Nephron progenitor cell (in vitro differentiated cells): ENCODE measurements around the gene KIF2A.

Experiments
- DNase-seq: peaks from one replicate; pipeline ENCODE4 v3.0.0; 2021
- H3K27ac Mint-ChIP-seq: 2 replicates; pipeline ENCODE4 v1.8.0; 2021; ENCODE audit warnings: mild to moderate bottlenecking, moderate library complexity, mixed read lengths
- H3K27me3 Mint-ChIP-seq: 2 replicates; pipeline ENCODE4 v1.8.0; 2021; ENCODE audit warnings: mild to moderate bottlenecking, low read depth, mixed read lengths; ENCODE audit not compliant: poor library complexity
- H3K36me3 Mint-ChIP-seq: 2 replicates; pipeline ENCODE4 v1.8.0; 2021; ENCODE audit warnings: low read depth, mixed read lengths
- H3K4me1 Mint-ChIP-seq: 2 replicates; pipeline ENCODE4 v1.8.0; 2021; ENCODE audit warnings: mixed read lengths
- H3K4me3 Mint-ChIP-seq: 2 replicates; pipeline ENCODE4 v1.8.0; 2021; ENCODE audit warnings: mild to moderate bottlenecking, moderate library complexity, mixed read lengths
- H3K9me3 Mint-ChIP-seq: 2 replicates; pipeline ENCODE4 v1.8.0; 2021; ENCODE audit warnings: mild to moderate bottlenecking, moderate library complexity, mixed read lengths
- TF ChIP-seq, protein P1 (sequence below): fragments of 200-600 bp; sonication (generic); IDR thresholded peaks from 2 replicates; pipeline ENCODE4 v1.5.0; 2021; ENCODE audit warnings: antibody characterized with exemption

The KIF2A gene

DNA sequence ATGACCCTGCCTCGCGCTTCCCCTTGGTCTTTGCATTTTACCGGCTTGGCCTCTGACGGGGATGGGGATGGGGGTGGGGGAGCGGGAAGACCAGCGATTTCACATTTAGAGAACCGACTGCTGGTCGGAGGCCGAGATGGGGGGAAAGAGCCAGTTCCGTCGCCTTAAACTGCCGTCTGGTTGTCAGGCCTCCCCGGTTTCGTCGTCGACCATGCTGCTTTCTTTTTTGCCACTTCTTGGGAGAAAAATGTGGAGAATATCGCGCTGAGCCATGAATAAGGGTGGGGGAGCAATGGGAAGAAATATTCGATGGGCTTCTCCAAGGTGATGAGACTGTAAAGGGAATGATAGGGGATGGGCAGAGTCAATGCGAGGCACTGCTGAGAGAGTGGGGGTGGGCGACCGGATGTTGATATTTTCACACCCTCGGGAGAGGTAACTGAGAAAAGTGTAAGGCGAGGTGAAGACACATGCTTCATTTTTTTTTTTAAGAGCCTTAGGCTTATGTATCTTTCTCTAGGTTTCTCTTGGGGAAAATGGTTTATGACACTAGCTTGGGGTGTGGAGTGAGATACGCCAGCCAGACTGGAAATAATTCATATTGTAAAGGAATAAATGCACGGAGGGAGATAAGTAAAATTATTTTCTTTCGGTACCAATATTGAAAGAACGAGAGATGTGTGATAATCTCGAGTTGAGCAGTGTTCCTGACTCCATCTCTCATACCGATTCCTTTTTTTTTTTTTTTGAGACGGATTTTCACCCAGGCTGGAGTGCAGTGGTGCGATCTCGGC, 1.1 kb downstream of the KIF2A start:
- Mint-ChIP-seq H3K27ac (peak overlapping the region; percentile 95), H3K4me1 (peaks cover 52% of the 10 kb centered on the region), H3K9me3 (no peaks in the 10 kb centered on the region), H3K36me3 (peaks cover 23% of the 10 kb centered on the region), H3K27me3 (peaks cover 3% of the 10 kb centered on the region), H3K4me3 (peak overlapping the region; percentile 93)
- DNase-seq: no peak
- TF ChIP-seq, protein P1, sequence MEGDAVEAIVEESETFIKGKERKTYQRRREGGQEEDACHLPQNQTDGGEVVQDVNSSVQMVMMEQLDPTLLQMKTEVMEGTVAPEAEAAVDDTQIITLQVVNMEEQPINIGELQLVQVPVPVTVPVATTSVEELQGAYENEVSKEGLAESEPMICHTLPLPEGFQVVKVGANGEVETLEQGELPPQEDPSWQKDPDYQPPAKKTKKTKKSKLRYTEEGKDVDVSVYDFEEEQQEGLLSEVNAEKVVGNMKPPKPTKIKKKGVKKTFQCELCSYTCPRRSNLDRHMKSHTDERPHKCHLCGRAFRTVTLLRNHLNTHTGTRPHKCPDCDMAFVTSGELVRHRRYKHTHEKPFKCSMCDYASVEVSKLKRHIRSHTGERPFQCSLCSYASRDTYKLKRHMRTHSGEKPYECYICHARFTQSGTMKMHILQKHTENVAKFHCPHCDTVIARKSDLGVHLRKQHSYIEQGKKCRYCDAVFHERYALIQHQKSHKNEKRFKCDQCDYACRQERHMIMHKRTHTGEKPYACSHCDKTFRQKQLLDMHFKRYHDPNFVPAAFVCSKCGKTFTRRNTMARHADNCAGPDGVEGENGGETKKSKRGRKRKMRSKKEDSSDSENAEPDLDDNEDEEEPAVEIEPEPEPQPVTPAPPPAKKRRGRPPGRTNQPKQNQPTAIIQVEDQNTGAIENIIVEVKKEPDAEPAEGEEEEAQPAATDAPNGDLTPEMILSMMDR: no peak

DNA sequence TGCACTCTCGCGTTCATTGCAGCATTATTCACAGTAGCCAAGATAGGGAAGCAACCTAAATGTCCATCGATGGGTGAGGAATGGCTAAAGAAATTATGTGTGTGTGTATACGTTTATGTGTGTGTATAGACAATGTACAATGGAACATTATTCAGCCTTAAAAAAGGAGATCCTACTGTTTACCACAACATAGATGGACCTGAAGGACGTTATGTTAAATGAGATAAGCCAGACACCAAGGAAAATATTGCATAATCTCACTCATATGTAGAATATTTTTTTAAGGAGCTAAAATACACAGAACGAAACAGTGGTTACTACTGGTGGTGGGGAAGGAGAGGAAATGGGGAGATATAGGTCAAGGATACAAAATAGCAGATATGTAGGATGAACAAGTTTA, 2.4 kb downstream of the KIF2A start:
- no peak for DNase-seq
- TF ChIP-seq, protein P1: no peak
- peaks cover 23% of the 10 kb centered on the region for H3K36me3 Mint-ChIP-seq
- H3K27ac Mint-ChIP-seq: no peak overlapping the region
- H3K9me3 Mint-ChIP-seq: no peaks in the 10 kb centered on the region
- H3K4me3 Mint-ChIP-seq: peak overlapping the region; percentile 93
- no peaks in the 10 kb centered on the region for H3K27me3 Mint-ChIP-seq
- peaks cover 51% of the 10 kb centered on the region for H3K4me1 Mint-ChIP-seq

DNA sequence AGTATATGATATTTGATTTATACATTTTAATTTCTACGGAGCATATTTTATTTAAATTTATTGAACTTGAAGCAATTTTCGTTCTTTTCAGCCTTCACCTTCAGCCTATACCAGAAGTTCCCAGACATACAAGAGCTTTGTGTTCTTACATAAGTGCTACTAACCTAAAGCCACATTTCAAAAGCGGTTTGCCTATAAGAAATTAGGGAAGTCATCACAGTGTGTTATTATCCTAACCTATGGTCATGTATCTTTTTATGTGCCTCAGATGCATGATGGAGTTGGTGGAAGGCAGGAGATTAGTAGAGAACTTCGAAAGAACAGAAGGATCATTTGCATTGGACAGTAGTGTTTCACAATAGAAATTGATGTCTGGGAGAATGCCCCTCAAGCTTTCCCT, 3.1 kb downstream of the KIF2A start:
- no peaks in the 10 kb centered on the region for H3K9me3 Mint-ChIP-seq
- peaks cover 51% of the 10 kb centered on the region for H3K4me1 Mint-ChIP-seq
- H3K4me3 Mint-ChIP-seq: no peak overlapping the region
- no peak for DNase-seq
- H3K27me3 Mint-ChIP-seq: no peaks in the 10 kb centered on the region
- H3K36me3 Mint-ChIP-seq: peaks cover 23% of the 10 kb centered on the region
- no peak overlapping the region for H3K27ac Mint-ChIP-seq
- TF ChIP-seq, protein P1: no peak

DNA sequence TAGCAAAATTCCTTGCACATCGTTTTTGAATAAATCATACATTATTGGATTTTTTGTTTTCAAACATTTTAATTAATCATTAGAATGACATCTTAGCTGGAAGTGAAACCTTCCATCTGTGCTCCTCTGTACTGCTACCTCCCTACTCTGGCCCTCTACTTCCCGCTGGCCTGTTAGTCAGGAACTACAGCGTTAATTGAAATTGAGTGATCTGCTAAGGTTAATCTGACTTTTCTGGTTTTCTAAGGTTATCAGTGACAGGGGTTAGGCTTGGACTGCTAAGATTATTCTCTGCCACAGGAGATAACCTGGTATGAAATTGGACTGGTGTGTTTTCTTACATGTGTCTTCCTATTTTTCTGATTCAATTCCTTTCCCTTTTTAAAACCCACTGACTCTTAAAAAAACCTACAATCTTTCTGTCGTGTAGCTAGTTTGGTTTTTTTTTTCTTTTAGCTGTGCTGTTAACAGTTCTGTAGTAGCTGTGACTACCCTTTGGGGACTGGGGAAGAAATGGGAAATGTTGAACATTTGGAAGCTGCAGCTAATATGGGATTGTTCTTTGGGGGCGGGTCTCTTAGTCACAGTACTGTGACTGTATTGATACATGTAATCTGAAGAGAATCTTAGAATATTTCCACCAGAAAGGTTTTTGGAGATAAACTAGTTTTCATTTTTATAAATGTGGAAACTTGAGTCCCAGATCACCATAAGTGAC, 4.6 kb downstream of the KIF2A start:
- TF ChIP-seq, protein P1: no peak
- peaks cover 56% of the 10 kb centered on the region for H3K4me1 Mint-ChIP-seq
- peak overlapping the region; percentile 80 for H3K27ac Mint-ChIP-seq
- no peak overlapping the region for H3K4me3 Mint-ChIP-seq
- no peaks in the 10 kb centered on the region for H3K9me3 Mint-ChIP-seq
- peaks cover 23% of the 10 kb centered on the region for H3K36me3 Mint-ChIP-seq
- no peaks in the 10 kb centered on the region for H3K27me3 Mint-ChIP-seq
- no peak for DNase-seq

DNA sequence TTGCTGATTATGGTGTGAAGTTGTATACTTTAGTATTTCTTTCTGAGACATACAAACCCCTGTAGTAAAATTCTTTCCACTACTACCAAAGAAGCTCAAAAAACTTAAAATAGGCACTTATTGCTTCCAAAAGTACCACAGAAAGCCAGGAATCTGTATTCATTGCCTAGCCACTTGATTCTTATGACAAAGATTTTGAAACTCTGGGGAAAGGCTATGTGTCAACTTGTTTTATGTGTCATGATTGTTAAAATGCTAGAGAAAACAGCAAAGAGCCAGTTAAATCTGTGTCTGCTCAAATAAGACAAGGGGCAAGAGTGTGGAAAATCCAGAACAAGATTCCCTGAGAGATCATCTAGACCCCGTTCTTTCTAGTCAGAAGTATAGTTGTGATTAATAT, 6.0 kb downstream of the KIF2A start:
- DNase-seq: no peak
- Mint-ChIP-seq H3K27me3 (no peaks in the 10 kb centered on the region), H3K9me3 (no peaks in the 10 kb centered on the region), H3K4me3 (no peak overlapping the region), H3K4me1 (peaks cover 53% of the 10 kb centered on the region), H3K27ac (peak overlapping the region; percentile 36), H3K36me3 (peaks cover 27% of the 10 kb centered on the region)
- TF ChIP-seq, protein P1: no peak
